Activated CD4-positive, alpha-beta T cell treated with anti-CD3 and anti-CD28 coated beads for 48 hours (primary cell): ENCODE data around the gene EFCAB11.

Experiments
- DNase-seq: peaks from one replicate; pipeline ENCODE4 v3.0.0-alpha.2; 2020

Gene EFCAB11

DNA sequence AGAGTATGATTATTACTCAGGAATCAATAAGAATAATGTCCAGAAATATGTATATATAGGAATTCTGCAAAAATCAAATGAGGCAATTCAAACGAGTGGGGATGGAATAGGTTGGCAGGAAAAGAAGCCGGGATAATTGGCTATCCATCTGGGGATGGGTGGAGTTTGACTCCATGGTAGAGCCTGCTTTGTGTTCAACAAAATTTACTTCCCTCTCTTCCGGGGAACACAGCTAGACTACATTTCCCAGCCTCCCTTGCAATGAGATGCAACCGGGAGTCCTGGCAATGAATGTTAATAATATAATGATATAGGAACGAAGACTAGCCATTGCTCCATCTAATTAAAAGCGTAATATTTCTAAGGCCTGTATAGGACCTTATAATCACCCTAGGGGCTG lies 146.6 kb downstream of the EFCAB11 start:
- DNase-seq: no peak

GRCh38 chr14:89807151-89807550 lies 147.4 kb downstream of the EFCAB11 start:
- no peak for DNase-seq

GRCh38 chr14:89806451-89806850 lies 148.1 kb downstream of the EFCAB11 start:
- no peak for DNase-seq

GRCh38 chr14:89805501-89805900 lies 149.0 kb downstream of the EFCAB11 start:
- no peak for DNase-seq

DNA sequence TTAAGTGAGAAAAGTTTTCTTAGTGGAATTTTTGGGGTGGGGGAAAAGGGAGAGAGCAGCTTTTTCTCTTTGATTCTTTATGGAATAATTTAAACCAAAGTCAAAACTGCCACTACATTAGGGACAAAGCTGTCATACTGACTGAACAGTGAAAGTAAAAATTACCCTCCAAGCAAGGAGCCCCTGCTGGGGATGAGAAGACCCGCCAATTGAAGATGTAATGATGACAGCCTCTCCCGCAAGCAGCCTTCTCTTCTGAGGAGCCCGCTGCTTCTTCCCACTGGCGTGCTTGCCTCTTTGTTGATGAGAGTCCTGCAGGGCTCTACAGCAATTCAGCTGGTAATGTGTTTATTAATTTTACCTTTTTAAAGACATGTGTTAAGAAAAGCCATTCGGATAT lies 151.0 kb downstream of the EFCAB11 start:
- no peak for DNase-seq

GRCh38 chr14:89801136-89801535 lies 153.4 kb downstream of the EFCAB11 start:
- no peak for DNase-seq

DNA sequence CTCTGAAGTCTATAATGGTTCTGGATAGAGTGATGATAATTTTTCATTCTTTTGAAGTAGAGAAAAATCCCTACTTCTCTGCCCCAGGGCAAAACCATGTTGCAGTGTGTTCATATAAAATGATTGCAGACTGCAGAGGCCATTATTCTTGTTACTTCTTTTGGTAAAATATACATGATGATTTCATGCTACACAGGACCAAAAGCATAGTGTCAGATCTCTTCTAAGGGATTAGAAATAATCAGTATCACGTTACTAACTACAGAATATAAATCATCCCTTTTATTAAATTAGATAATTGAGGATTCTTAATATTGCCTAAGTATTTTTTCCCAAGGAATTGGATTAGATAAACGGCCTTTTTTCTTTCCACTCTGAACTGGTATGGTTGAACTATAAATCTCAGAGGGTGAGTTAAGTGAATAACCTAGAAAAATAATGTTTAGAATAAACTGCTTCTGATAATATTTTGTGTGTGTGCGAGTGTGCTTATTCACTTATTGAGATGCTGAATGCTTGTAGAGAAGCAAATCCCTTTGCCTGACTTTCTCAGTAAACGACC lies 156.2 kb downstream of the EFCAB11 start:
- DNase-seq: no peak

DNA sequence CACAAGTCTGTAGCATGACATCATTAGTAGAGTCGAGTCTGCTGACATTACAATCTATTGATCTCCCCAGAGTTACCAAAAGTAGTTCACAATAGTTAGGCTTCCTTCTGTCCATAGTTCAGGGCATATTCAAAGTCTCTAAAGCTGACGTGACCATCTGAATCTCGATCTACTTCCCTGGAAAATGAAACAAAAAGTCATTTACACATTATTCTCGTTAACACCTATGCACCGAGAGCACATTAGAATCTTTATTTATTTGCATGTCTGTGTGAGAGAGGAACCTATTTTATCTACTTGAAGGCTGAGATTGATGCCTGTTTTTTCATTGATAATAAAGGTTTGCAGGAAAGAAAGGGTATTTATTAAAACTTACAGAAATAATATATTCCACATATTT lies 157.4 kb downstream of the EFCAB11 start:
- DNase-seq: no peak

- DNase-seq: no peak
Measured at GRCh38 chr14:89794096-89794495, 160.4 kb downstream of the EFCAB11 start.

DNA sequence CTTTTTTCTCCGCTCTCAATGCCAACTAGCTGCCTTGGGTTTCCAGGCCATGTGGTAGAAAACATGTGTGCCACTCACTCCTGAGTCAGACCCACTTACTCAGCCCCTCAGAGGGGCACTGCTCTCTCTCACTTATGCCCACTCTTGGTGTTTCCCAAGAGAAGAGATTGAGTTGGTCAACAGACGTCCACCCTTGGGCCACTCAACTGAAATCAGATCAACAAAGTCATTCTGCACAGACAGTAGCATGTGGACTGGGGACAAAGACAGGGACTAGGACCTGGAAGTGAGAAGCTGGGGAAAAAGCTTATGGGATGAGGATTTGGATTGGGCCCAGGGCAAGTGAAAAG lies 161.2 kb downstream of the EFCAB11 start:
- DNase-seq: no peak

DNA sequence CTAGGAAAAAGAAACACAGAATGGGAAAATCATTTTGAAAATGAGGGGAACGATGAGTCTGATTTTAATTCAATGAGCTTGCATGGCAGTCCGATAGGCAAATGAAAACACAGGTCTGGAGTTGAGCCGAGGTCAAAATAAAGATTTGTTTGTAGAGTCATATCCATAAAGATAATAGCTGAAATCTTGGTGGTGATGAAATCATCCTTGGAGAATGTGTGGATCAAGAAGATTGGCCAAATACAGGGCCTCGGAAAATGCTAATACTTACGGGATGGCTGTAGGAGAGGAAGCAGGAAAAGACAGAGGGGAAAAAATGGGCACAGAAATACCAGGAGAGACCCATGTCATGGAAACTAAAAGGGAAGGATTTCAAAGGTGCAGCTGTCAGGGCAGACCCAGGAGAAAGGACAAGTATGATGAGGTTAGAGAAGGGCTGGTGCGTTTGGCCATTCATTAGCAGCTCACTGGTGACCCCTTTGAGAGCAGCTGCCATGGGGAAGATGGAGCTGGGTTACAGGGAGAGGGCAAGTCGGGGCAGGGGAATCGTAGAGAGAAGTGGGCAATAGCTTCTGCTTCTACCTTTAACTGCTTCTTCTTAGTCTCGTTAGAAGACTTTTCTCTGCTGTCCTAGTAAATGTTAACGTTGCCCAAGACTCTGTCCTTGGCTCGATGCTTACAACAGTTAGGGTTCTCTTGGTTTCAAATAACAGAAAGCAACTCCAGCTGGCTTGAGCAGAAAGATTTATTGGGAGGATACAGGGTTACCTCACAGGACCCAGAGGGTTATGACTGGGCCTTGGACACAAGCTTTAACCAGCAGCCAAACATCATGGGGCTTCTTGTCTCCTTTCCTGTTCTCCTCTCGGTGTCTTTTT lies 161.8 kb downstream of the EFCAB11 start:
- no peak for DNase-seq

- DNase-seq: no peak
Measured at GRCh38 chr14:89787525-89787924, 167.0 kb downstream of the EFCAB11 start.

GRCh38 chr14:89781046-89781445 lies 173.5 kb downstream of the EFCAB11 start:
- DNase-seq: no peak

GRCh38 chr14:89779707-89780106 lies 174.8 kb downstream of the EFCAB11 start:
- no peak for DNase-seq

DNA sequence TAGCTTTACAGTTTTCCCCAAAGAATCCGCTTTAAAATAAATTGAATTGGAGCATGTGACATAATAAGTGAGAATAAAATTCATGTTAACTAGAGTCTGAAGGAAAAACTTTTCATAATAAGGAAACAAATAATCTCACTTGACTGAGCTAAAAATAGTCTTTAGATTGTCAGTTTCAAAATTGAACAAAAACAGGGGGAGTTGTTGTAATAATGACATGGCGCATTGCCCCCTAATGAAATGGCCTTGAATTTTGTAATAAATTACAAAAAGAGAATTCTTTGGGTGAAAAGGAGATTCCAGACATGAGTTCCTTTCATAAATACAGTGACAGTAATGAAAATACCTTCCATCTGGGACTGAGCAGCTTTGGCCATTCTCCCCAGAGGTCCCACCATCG lies 178.6 kb downstream of the EFCAB11 start:
- no peak for DNase-seq

- DNase-seq: no peak
Measured at GRCh38 chr14:89775151-89775550, 179.4 kb downstream of the EFCAB11 start.

DNA sequence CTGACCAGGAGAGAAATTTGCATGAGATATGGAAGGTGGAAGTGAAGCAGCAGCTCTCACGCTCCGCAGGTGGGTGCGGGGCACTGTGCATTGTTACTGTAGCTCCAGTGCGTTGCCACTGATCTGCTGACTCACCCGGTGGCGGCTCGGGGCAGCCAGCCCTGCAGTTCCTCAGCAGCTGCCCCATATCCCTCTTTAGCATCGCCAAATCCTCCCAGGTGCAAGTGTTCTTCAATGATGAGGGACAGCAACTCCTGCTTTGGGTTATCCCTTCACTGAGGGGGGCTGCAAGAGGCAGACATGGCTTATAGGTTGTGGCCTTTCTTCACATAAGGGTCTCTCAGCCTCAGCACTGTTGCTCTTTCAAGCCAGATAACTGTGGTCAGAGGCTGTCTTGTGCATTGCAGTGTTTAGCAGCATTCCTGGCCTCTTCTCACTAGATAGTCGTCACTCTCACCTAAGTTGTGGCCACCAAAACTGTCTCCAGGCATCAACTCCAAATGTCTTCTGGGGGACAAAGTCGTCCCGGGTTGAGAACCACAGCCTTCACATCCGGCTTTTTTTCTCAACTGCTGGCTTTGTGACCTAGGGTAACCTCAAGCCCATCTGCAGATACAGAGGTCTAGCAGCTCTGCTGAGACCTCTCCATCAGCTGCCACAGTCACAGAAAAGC lies 180.8 kb downstream of the EFCAB11 start:
- peak; percentile 79 for DNase-seq

GRCh38 chr14:89773151-89773550 lies 181.4 kb downstream of the EFCAB11 start:
- DNase-seq: no peak

GRCh38 chr14:89771251-89771650 lies 183.3 kb downstream of the EFCAB11 start:
- DNase-seq: no peak

DNA sequence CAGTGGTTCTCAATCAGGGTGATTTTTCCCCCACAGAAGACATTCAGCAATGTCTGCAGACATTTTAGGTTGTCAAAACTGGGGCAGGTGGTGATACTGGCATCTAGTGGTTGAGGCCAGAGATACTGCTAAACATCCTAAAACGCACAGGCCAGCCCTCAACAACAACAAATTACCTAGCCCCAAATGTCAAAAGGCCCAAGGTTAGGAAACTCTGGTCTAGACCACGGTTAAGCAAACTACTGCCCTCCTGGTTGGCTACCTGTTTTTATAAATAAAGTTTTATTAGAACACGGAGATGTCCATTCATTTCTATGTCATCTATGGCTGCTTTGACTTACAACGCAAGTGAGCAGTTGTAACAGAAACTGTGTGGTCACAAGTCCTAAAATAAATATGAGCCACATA lies 186.7 kb downstream of the EFCAB11 start:
- DNase-seq: peak; percentile 74

GRCh38 chr14:89767131-89767530 lies 187.4 kb downstream of the EFCAB11 start:
- DNase-seq: no peak

DNA sequence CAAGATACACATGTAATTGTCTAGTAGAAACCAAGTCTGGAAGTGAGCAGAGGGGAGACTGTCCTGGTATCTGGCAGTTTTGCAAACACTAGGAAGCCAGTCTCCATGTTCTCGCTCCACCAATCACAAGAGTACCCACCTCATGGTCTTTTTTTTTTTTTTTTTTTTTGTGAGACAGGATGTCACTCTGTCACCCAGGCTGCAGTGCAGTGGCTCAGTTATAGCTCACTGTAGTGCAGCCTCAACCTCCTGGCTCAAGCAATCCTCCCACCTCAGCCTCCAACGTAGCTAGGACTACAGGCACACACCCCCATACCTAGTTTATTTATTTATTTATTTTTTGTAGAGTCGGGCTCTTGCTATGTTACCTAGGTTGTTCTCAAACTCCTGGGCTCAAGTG lies 189.2 kb downstream of the EFCAB11 start:
- DNase-seq: no peak

- no peak for DNase-seq
Measured at GRCh38 chr14:89760086-89760485, 194.4 kb downstream of the EFCAB11 start.

- DNase-seq: no peak
Measured at GRCh38 chr14:89757313-89757939, 197.1 kb downstream of the EFCAB11 start.
